GM12878 (cell line): ENCODE measurements around the gene OPRD1. TPM values are rescaled to one million over a fixed set of nuclear protein-coding genes. Genes with fewer than 3 reads are reported as not detected.

Experiments
- ATAC-seq: fragments of 200-7000 bp; cut with Tn5 transposase; 3 replicates; pipeline ENCODE4 v1.9.1; 2020; ENCODE audit warnings: mild to moderate bottlenecking, moderate library complexity
- BruUV-seq: library from RNA; stranded (reverse); fragments of 400-500 nt; replicated peaks from 2 replicates; lab custom pipeline; 2021; lab: Mats Ljungman, UMichigan
- CTCF ChIA-PET: fragments of 300-600 bp; sonication (Branson Sonifier 250); formaldehyde crosslinking; extraction: SDS; loops from one replicate; lab custom pipeline; 2021; ENCODE audit warnings: inconsistent platforms; lab: Yijun Ruan, JAX
- POLR2A ChIA-PET: fragments of 350-600 bp; formaldehyde crosslinking; extraction: SDS; loops from one replicate; lab custom pipeline; 2021; ENCODE audit warnings: inconsistent platforms; lab: Charles Lee
- RAD21 ChIA-PET: fragments of 300-600 bp; sonication (Branson Sonifier 250); formaldehyde crosslinking; loops from one replicate; lab custom pipeline; 2023; ENCODE audit warnings: antibody characterized with exemption; ENCODE audit not compliant: unreplicated experiment; lab: Charles Lee
- SMC1A ChIA-PET: fragments of 300-600 bp; sonication (Branson Sonifier 250); formaldehyde crosslinking; loops from one replicate; lab custom pipeline; 2023; ENCODE audit not compliant: unreplicated experiment, uncharacterized antibody; lab: Charles Lee
- DNase-seq: peaks from one replicate; pipeline ENCODE4 v3.0.0-alpha.2; 2011; ENCODE audit warnings: low read depth, low spot score
- FAIRE-seq: peaks from 3 replicates; lab custom pipeline; 2011; peaks lifted over from hg19 to GRCh38; lab: Jason Lieb, UNC
- H2AFZ ChIP-seq: 2 replicates; pipeline ENCODE4 v1.6.0; 2011; ENCODE audit warnings: low read depth, low read length, control low read depth; ENCODE audit not compliant: control insufficient read depth
- H3K27ac ChIP-seq: 2 replicates; pipeline ENCODE4 v1.5.1; 2011; ENCODE audit warnings: control low read depth; ENCODE audit not compliant: control insufficient read depth, insufficient read depth
- H3K27me3 ChIP-seq, 2 experiments: replicated peaks in 1 of 2; 2 replicates each; pipeline versions ENCODE4 v1.6.0 to v1.6.1; 2011; ENCODE audit warnings: low read length in 1 of 2; ENCODE audit not compliant: control insufficient read depth in 2 of 2, insufficient read depth in 2 of 2
- H3K36me3 ChIP-seq, 2 experiments: 2 replicates each; pipeline ENCODE4 v1.5.1; 2011; ENCODE audit warnings: low read length in 1 of 2; ENCODE audit not compliant: control insufficient read depth in 2 of 2, insufficient read depth in 2 of 2
- H3K4me1 ChIP-seq: 2 replicates; pipeline ENCODE4 v1.6.1; 2011; ENCODE audit warnings: mild to moderate bottlenecking, low read length, moderate library complexity, mixed read lengths; ENCODE audit not compliant: control insufficient read depth, insufficient read depth
- H3K4me2 ChIP-seq: 2 replicates; pipeline ENCODE4 v1.6.0; 2011; ENCODE audit warnings: control low read depth; ENCODE audit not compliant: control insufficient read depth, insufficient read depth
- H3K4me3 ChIP-seq: fragments of 200-600 bp; sonication (generic); 2 replicates; pipeline ENCODE4 v1.5.1; 2016
- H3K79me2 ChIP-seq: 2 replicates; pipeline ENCODE4 v1.6.0; 2011; ENCODE audit warnings: low read length; ENCODE audit not compliant: control insufficient read depth, insufficient read depth
- H3K9ac ChIP-seq: 2 replicates; pipeline ENCODE4 v1.8.0; 2011; ENCODE audit warnings: low read length, control low read depth, mixed read lengths; ENCODE audit not compliant: control insufficient read depth, insufficient read depth
- H3K9me3 ChIP-seq: replicated peaks from 3 replicates; pipeline ENCODE4 v1.5.1; 2011; ENCODE audit warnings: mild to moderate bottlenecking, low read length; ENCODE audit not compliant: control insufficient read depth, insufficient read depth
- H4K20me1 ChIP-seq: 2 replicates; pipeline ENCODE4 v1.6.0; 2011; ENCODE audit not compliant: control insufficient read depth, insufficient read depth
- FOS ChIP-seq: IDR thresholded peaks from 3 replicates; pipeline ENCODE4 v1.6.1; 2011; ENCODE audit warnings: borderline replicate concordance; ENCODE audit not compliant: insufficient read length; ENCODE audit errors: extremely low read depth
- POU2F2 ChIP-seq: IDR thresholded peaks from 3 replicates; pipeline ENCODE4 v1.6.1; 2011; ENCODE audit warnings: low read depth, mild to moderate bottlenecking, low read length, borderline replicate concordance
- STAT3 ChIP-seq: IDR thresholded peaks from 2 replicates; pipeline ENCODE4 v1.6.1; 2011; ENCODE audit warnings: low read depth, low read length, improper control_type of control experiment
- WGBS: methylation state at CpG from one replicate; pipeline ENCODE4 v1.1.6; 2016; ENCODE audit warnings: low lambda C conversion rate; ENCODE audit not compliant: insufficient replicate concordance, insufficient coverage; ENCODE audit errors: missing lambda C conversion rate; 5-methylcytosine and 5-hydroxymethylcytosine counted together
- in situ Hi-C: fragments of 300-500 bp; cut with MboI; formaldehyde crosslinking; loops from 9 replicates; pipeline ENCODE4 v1.14.3; 2018; ENCODE audit warnings: mixed read lengths
- intact Hi-C: fragments of 100-400 bp; cut with micrococcal nuclease; formaldehyde crosslinking; loops from one replicate; pipeline ENCODE4 v1.14.2; 2022; ENCODE audit not compliant: unreplicated experiment
- polyA plus RNA-seq, 11 experiments: library from polyadenylated mRNA; depleted of rRNA in 4 of 11; unstranded in 6 of 11; stranded (reverse) in 5 of 11; fragments of >200 nt; fragmentation: Nextera tagmentation in 4 of 11; fragmentation: Illumina TruSeq in 1 of 11; extraction: Ambion mirVana in 4 of 11; extraction: Trizol in 1 of 11; gene quantifications; 1 replicate in 1 of 11; 2 replicates in 10 of 11; pipeline versions ENCODE4 v1.2.1 to v1.2.3, GENCODE V29; 2011 to 2016; ENCODE audit warnings: inconsistent platforms in 2 of 11, missing spikeins in 2 of 11, low read depth in 1 of 11
- total RNA-seq, 4 experiments: library from RNA; depleted of rRNA in 3 of 4; stranded (reverse); fragments of >200 nt in 3 of 4; fragmentation: Illumina TruSeq in 1 of 4; extraction: Trizol in 1 of 4; gene quantifications; 2 replicates each; pipeline versions ENCODE4 v1.2.1 to v1.2.3, GENCODE V29; 2013 to 2021
- TF ChIP-seq, protein P1 (sequence below): fragments of 450-650 bp; formaldehyde crosslinking; IDR thresholded peaks from 2 replicates; pipeline ENCODE4 v1.4.0; 2020; ENCODE audit warnings: mild to moderate bottlenecking, moderate library complexity
- TF ChIP-seq, protein P2 (sequence below): fragments of 450-650 bp; IDR thresholded peaks from 2 replicates; pipeline ENCODE4 v1.6.1; 2017; ENCODE audit warnings: mild to moderate bottlenecking, moderate library complexity

OPRD1 gene
- total and polyA plus RNA-seq, 10 of the 15 experiments (the other 5 are each of a cell fraction or from before 2014, with no cell fraction given): 0.02 TPM; not detected in 8

DNA sequence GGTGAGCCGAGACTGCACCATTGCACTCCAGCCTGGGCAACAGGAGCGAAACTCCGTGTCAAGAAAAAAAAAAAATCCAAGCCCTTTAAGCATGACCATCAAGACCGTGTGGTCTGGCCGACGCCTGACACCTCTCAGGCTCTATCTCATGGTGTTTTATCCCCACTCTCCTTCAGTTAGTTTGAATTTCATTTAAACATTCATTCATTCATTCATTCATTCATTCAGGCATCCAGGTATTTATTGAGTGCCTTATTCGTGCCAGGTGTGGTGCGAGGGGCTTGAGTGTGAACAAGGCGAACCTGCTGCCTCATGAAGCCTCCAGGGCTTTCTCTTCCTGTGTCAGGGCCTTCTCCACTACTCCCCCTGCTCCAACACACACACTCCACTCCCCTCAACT lies 22.6 kb upstream of the OPRD1 start:
- POLR2A ChIA-PET: no interaction called here
- RAD21 ChIA-PET: no interaction called here
- CTCF ChIA-PET: no interaction called here

More for the DNA sequence above, 22.6 kb upstream of the OPRD1 start:
- BruUV-seq: no TSS peak
- Histone ChIP-seq H2AFZ (no peak overlapping the region), H3K36me3 (no peaks in the 10 kb centered on the region), H3K4me1 (no peaks in the 10 kb centered on the region), H3K9ac (no peak overlapping the region), H3K27ac (no peak overlapping the region), H3K9me3 (no peaks in the 10 kb centered on the region), H3K4me3 (no peak overlapping the region), H3K4me2 (no peak overlapping the region), H3K79me2 (no peaks in the 10 kb centered on the region), H3K27me3 (no peaks in the 10 kb centered on the region; a peak in 1 of 4 replicates), H4K20me1 (no peaks in the 10 kb centered on the region)
- SMC1A ChIA-PET: no interaction called here
- ATAC-seq (no peak), DNase-seq (no peak), FAIRE-seq (no peak)
- intact Hi-C loops: loop anchor here (5.0 to 10.0 kb wide), 2 partner anchors 243 to 415 kb away; no protein-coding TSS in a partner anchor
- in situ Hi-C loops: loop anchor here (5.0 kb wide), 2 partner anchors 88 to 243 kb away; no protein-coding TSS in a partner anchor
- TF ChIP-seq, protein P1, sequence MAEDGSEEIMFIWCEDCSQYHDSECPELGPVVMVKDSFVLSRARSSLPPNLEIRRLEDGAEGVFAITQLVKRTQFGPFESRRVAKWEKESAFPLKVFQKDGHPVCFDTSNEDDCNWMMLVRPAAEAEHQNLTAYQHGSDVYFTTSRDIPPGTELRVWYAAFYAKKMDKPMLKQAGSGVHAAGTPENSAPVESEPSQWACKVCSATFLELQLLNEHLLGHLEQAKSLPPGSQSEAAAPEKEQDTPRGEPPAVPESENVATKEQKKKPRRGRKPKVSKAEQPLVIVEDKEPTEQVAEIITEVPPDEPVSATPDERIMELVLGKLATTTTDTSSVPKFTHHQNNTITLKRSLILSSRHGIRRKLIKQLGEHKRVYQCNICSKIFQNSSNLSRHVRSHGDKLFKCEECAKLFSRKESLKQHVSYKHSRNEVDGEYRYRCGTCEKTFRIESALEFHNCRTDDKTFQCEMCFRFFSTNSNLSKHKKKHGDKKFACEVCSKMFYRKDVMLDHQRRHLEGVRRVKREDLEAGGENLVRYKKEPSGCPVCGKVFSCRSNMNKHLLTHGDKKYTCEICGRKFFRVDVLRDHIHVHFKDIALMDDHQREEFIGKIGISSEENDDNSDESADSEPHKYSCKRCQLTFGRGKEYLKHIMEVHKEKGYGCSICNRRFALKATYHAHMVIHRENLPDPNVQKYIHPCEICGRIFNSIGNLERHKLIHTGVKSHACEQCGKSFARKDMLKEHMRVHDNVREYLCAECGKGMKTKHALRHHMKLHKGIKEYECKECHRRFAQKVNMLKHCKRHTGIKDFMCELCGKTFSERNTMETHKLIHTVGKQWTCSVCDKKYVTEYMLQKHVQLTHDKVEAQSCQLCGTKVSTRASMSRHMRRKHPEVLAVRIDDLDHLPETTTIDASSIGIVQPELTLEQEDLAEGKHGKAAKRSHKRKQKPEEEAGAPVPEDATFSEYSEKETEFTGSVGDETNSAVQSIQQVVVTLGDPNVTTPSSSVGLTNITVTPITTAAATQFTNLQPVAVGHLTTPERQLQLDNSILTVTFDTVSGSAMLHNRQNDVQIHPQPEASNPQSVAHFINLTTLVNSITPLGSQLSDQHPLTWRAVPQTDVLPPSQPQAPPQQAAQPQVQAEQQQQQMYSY: no peak
- TF ChIP-seq, protein P2, sequence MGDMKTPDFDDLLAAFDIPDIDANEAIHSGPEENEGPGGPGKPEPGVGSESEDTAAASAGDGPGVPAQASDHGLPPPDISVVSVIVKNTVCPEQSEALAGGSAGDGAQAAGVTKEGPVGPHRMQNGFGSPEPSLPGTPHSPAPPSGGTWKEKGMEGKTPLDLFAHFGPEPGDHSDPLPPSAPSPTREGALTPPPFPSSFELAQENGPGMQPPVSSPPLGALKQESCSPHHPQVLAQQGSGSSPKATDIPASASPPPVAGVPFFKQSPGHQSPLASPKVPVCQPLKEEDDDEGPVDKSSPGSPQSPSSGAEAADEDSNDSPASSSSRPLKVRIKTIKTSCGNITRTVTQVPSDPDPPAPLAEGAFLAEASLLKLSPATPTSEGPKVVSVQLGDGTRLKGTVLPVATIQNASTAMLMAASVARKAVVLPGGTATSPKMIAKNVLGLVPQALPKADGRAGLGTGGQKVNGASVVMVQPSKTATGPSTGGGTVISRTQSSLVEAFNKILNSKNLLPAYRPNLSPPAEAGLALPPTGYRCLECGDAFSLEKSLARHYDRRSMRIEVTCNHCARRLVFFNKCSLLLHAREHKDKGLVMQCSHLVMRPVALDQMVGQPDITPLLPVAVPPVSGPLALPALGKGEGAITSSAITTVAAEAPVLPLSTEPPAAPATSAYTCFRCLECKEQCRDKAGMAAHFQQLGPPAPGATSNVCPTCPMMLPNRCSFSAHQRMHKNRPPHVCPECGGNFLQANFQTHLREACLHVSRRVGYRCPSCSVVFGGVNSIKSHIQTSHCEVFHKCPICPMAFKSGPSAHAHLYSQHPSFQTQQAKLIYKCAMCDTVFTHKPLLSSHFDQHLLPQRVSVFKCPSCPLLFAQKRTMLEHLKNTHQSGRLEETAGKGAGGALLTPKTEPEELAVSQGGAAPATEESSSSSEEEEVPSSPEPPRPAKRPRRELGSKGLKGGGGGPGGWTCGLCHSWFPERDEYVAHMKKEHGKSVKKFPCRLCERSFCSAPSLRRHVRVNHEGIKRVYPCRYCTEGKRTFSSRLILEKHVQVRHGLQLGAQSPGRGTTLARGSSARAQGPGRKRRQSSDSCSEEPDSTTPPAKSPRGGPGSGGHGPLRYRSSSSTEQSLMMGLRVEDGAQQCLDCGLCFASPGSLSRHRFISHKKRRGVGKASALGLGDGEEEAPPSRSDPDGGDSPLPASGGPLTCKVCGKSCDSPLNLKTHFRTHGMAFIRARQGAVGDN: no peak
- TF ChIP-seq POU2F2 (no peak), STAT3 (no peak), FOS (no peak)
- 47% methylated on average over 9 of the region's 9 CpGs for WGBS
